NB4 (cell line): Measurements from ENCODE around the gene TTC27.

Experiments
- CTCF ChIP-seq: IDR thresholded peaks from one replicate; pipeline ENCODE4 v1.5.1; 2012; ENCODE audit warnings: low read depth, low read length
- POLR2A ChIP-seq: IDR thresholded peaks from 2 replicates; pipeline ENCODE4 v1.6.1; 2011; ENCODE audit warnings: mild to moderate bottlenecking; ENCODE audit not compliant: insufficient read length; ENCODE audit errors: extremely low read depth

GRCh38 chr2:32852856-32853255 is 225.0 kb downstream of the TTC27 start:
- TF ChIP-seq CTCF (no peak), POLR2A (no peak)
